GM12878 (cell line): ENCODE data around the gene GJA5. TPM values are rescaled to one million over a fixed set of nuclear protein-coding genes. Genes with fewer than 3 reads are reported as not detected.

Experiments used
- ATAC-seq: fragments of 200-7000 bp; cut with Tn5 transposase; 3 replicates; pipeline ENCODE4 v1.9.1; 2020; ENCODE audit warnings: mild to moderate bottlenecking, moderate library complexity
- BruUV-seq: library from RNA; stranded (reverse); fragments of 400-500 nt; replicated peaks from 2 replicates; lab custom pipeline; 2021; lab: Mats Ljungman, UMichigan
- CTCF ChIA-PET: fragments of 300-600 bp; sonication (Branson Sonifier 250); formaldehyde crosslinking; extraction: SDS; loops from one replicate; lab custom pipeline; 2021; ENCODE audit warnings: inconsistent platforms; lab: Yijun Ruan, JAX
- POLR2A ChIA-PET: fragments of 350-600 bp; formaldehyde crosslinking; extraction: SDS; loops from one replicate; lab custom pipeline; 2021; ENCODE audit warnings: inconsistent platforms; lab: Charles Lee
- RAD21 ChIA-PET: fragments of 300-600 bp; sonication (Branson Sonifier 250); formaldehyde crosslinking; loops from one replicate; lab custom pipeline; 2023; ENCODE audit warnings: antibody characterized with exemption; ENCODE audit not compliant: unreplicated experiment; lab: Charles Lee
- SMC1A ChIA-PET: fragments of 300-600 bp; sonication (Branson Sonifier 250); formaldehyde crosslinking; loops from one replicate; lab custom pipeline; 2023; ENCODE audit not compliant: unreplicated experiment, uncharacterized antibody; lab: Charles Lee
- DNase-seq: peaks from one replicate; pipeline ENCODE4 v3.0.0-alpha.2; 2011; ENCODE audit warnings: low read depth, low spot score
- FAIRE-seq: peaks from 3 replicates; lab custom pipeline; 2011; peaks lifted over from hg19 to GRCh38; lab: Jason Lieb, UNC
- H2AFZ ChIP-seq: 2 replicates; pipeline ENCODE4 v1.6.0; 2011; ENCODE audit warnings: low read depth, low read length, control low read depth; ENCODE audit not compliant: control insufficient read depth
- H3K27ac ChIP-seq: 2 replicates; pipeline ENCODE4 v1.5.1; 2011; ENCODE audit warnings: control low read depth; ENCODE audit not compliant: control insufficient read depth, insufficient read depth
- H3K27me3 ChIP-seq, 2 experiments: replicated peaks in 1 of 2; 2 replicates each; pipeline versions ENCODE4 v1.6.0 to v1.6.1; 2011; ENCODE audit warnings: low read length in 1 of 2; ENCODE audit not compliant: control insufficient read depth in 2 of 2, insufficient read depth in 2 of 2
- H3K36me3 ChIP-seq, 2 experiments: 2 replicates each; pipeline ENCODE4 v1.5.1; 2011; ENCODE audit warnings: low read length in 1 of 2; ENCODE audit not compliant: control insufficient read depth in 2 of 2, insufficient read depth in 2 of 2
- H3K4me1 ChIP-seq: 2 replicates; pipeline ENCODE4 v1.6.1; 2011; ENCODE audit warnings: mild to moderate bottlenecking, low read length, moderate library complexity, mixed read lengths; ENCODE audit not compliant: control insufficient read depth, insufficient read depth
- H3K4me2 ChIP-seq: 2 replicates; pipeline ENCODE4 v1.6.0; 2011; ENCODE audit warnings: control low read depth; ENCODE audit not compliant: control insufficient read depth, insufficient read depth
- H3K4me3 ChIP-seq: fragments of 200-600 bp; sonication (generic); 2 replicates; pipeline ENCODE4 v1.5.1; 2016
- H3K79me2 ChIP-seq: 2 replicates; pipeline ENCODE4 v1.6.0; 2011; ENCODE audit warnings: low read length; ENCODE audit not compliant: control insufficient read depth, insufficient read depth
- H3K9ac ChIP-seq: 2 replicates; pipeline ENCODE4 v1.8.0; 2011; ENCODE audit warnings: low read length, control low read depth, mixed read lengths; ENCODE audit not compliant: control insufficient read depth, insufficient read depth
- H3K9me3 ChIP-seq: replicated peaks from 3 replicates; pipeline ENCODE4 v1.5.1; 2011; ENCODE audit warnings: mild to moderate bottlenecking, low read length; ENCODE audit not compliant: control insufficient read depth, insufficient read depth
- H4K20me1 ChIP-seq: 2 replicates; pipeline ENCODE4 v1.6.0; 2011; ENCODE audit not compliant: control insufficient read depth, insufficient read depth
- E2F8 ChIP-seq: fragments of 450-650 bp; IDR thresholded peaks from 2 replicates; pipeline ENCODE4 v1.6.1; 2018; ENCODE audit warnings: mild to moderate bottlenecking, low read depth, moderate library complexity; ENCODE audit not compliant: partially characterized antibody
- E4F1 ChIP-seq: fragments of 450-650 bp; IDR thresholded peaks from 2 replicates; pipeline ENCODE4 v1.6.1; 2018; ENCODE audit warnings: borderline replicate concordance, mild to moderate bottlenecking; ENCODE audit not compliant: partially characterized antibody
- HSF1 ChIP-seq: fragments of 150-350 bp; IDR thresholded peaks from 2 replicates; pipeline ENCODE4 v1.6.1; 2014; ENCODE audit warnings: mild to moderate bottlenecking, low read depth, low read length
- IRF3 ChIP-seq: fragments of 450-650 bp; IDR thresholded peaks from 2 replicates; pipeline ENCODE4 v1.6.1; 2014; ENCODE audit warnings: mild to moderate bottlenecking
- IRF5 ChIP-seq: fragments of 450-650 bp; IDR thresholded peaks from 2 replicates; pipeline ENCODE4 v1.6.1; 2017; ENCODE audit warnings: borderline replicate concordance
- MTA2 ChIP-seq: fragments of 450-650 bp; IDR thresholded peaks from 2 replicates; pipeline ENCODE4 v1.6.1; 2016; ENCODE audit warnings: low read depth, mild to moderate bottlenecking, moderate library complexity
- MXI1 ChIP-seq: fragments of 150-350 bp; IDR thresholded peaks from 2 replicates; pipeline ENCODE4 v1.6.1; 2011; ENCODE audit warnings: low read depth, mild to moderate bottlenecking, inconsistent platforms, low read length, improper control_type of control experiment
- NR2C1 ChIP-seq: fragments of 450-650 bp; IDR thresholded peaks from 2 replicates; pipeline ENCODE4 v1.6.1; 2017; ENCODE audit warnings: antibody characterized with exemption, mild to moderate bottlenecking, moderate library complexity
- POLR2A ChIP-seq: IDR thresholded peaks from 2 replicates; pipeline ENCODE4 v1.6.1; 2011; ENCODE audit warnings: low read depth, mild to moderate bottlenecking, low read length
- SREBF1 ChIP-seq: IDR thresholded peaks from 2 replicates; pipeline ENCODE4 v1.6.1; 2012; ENCODE audit warnings: mild to moderate bottlenecking, low read length
- STAT1 ChIP-seq: fragments of 450-650 bp; conservative IDR thresholded peaks from 2 replicates; pipeline ENCODE4 v1.6.1; 2014; ENCODE audit warnings: antibody characterized with exemption, mild to moderate bottlenecking
- WGBS: methylation state at CpG from one replicate; pipeline ENCODE4 v1.1.6; 2016; ENCODE audit warnings: low lambda C conversion rate; ENCODE audit not compliant: insufficient replicate concordance, insufficient coverage; ENCODE audit errors: missing lambda C conversion rate; 5-methylcytosine and 5-hydroxymethylcytosine counted together
- in situ Hi-C: fragments of 300-500 bp; cut with MboI; formaldehyde crosslinking; loops from 9 replicates; pipeline ENCODE4 v1.14.3; 2018; ENCODE audit warnings: mixed read lengths
- intact Hi-C: fragments of 100-400 bp; cut with micrococcal nuclease; formaldehyde crosslinking; loops from one replicate; pipeline ENCODE4 v1.14.2; 2022; ENCODE audit not compliant: unreplicated experiment
- polyA plus RNA-seq, 11 experiments: library from polyadenylated mRNA; depleted of rRNA in 4 of 11; unstranded in 6 of 11; stranded (reverse) in 5 of 11; fragments of >200 nt; fragmentation: Nextera tagmentation in 4 of 11; fragmentation: Illumina TruSeq in 1 of 11; extraction: Ambion mirVana in 4 of 11; extraction: Trizol in 1 of 11; gene quantifications; 1 replicate in 1 of 11; 2 replicates in 10 of 11; pipeline versions ENCODE4 v1.2.1 to v1.2.3, GENCODE V29; 2011 to 2016; ENCODE audit warnings: inconsistent platforms in 2 of 11, missing spikeins in 2 of 11, low read depth in 1 of 11
- total RNA-seq, 4 experiments: library from RNA; depleted of rRNA in 3 of 4; stranded (reverse); fragments of >200 nt in 3 of 4; fragmentation: Illumina TruSeq in 1 of 4; extraction: Trizol in 1 of 4; gene quantifications; 2 replicates each; pipeline versions ENCODE4 v1.2.1 to v1.2.3, GENCODE V29; 2013 to 2021

Gene GJA5
- total and polyA plus RNA-seq, 10 of the 15 experiments (the other 5 are each of a cell fraction or from before 2014, with no cell fraction given): not detected

- ChIA-PET RAD21 (no interaction called here), CTCF (no interaction called here), SMC1A (no interaction called here), POLR2A (no interaction called here)
- DNase-seq: no peak
- no peak for ATAC-seq
- H4K20me1 ChIP-seq: no peaks in the 10 kb centered on the region
- 53% methylated on average over 1 of the region's 1 CpG for WGBS
- H2AFZ ChIP-seq: no peak overlapping the region
- FAIRE-seq: no peak
- H3K79me2 ChIP-seq: no peaks in the 10 kb centered on the region
- no peak overlapping the region for H3K27ac ChIP-seq
- H3K9ac ChIP-seq: no peak overlapping the region
- in situ Hi-C loops: no loop called here
- BruUV-seq: no TSS peak
- H3K4me3 ChIP-seq: no peak overlapping the region
- no peaks in the 10 kb centered on the region for H3K9me3 ChIP-seq
- H3K27me3 ChIP-seq: peaks cover 0 to 3% of the 10 kb centered on the region in 2 experiments; a peak in 1 of 4 replicates
- no peaks in the 10 kb centered on the region for H3K36me3 ChIP-seq
- intact Hi-C loops: no loop called here
- H3K4me2 ChIP-seq: no peak overlapping the region
- no peaks in the 10 kb centered on the region for H3K4me1 ChIP-seq
- TF ChIP-seq MTA2: no peak
- no peak for TF ChIP-seq E2F8
- TF ChIP-seq STAT1: no peak
- no peak for TF ChIP-seq IRF3
- no peak for TF ChIP-seq HSF1
- no peak for TF ChIP-seq NR2C1
- no peak for TF ChIP-seq E4F1
- TF ChIP-seq IRF5: no peak
- TF ChIP-seq SREBF1: no peak
- no peak for TF ChIP-seq MXI1
- TF ChIP-seq POLR2A: no peak
Observed at GRCh38 chr1:147791876-147792275, 31.5 kb upstream of the GJA5 start.
